Calu3 (cell line): ENCODE data around the gene LUZP2. TPM values are rescaled to one million over a fixed set of nuclear protein-coding genes. Genes with fewer than 3 reads are reported as not detected.

Source experiments
- BruUV-seq: library from RNA; stranded (reverse); fragments of 400-500 nt; replicated peaks from 2 replicates; lab custom pipeline; 2021; lab: Mats Ljungman, UMichigan
- CTCF ChIA-PET: fragments of 300-600 bp; sonication (Branson Sonifier 250); formaldehyde crosslinking; loops from one replicate; lab custom pipeline; 2022; ENCODE audit warnings: antibody characterized with exemption; lab: Charles Lee
- DNase-seq: peaks from one replicate; pipeline ENCODE4 v3.0.0; 2022
- H3K27ac Mint-ChIP-seq: one replicate; pipeline ENCODE4 v1.8.0; 2022; ENCODE audit warnings: mixed read lengths; ENCODE audit not compliant: unreplicated experiment
- H3K27me3 Mint-ChIP-seq: one replicate; pipeline ENCODE4 v1.8.0; 2022; ENCODE audit warnings: mixed read lengths; ENCODE audit not compliant: unreplicated experiment
- H3K36me3 Mint-ChIP-seq: one replicate; pipeline ENCODE4 v1.8.0; 2022; ENCODE audit warnings: mild to moderate bottlenecking, moderate library complexity, mixed read lengths; ENCODE audit not compliant: insufficient read depth, unreplicated experiment
- H3K4me1 Mint-ChIP-seq: one replicate; pipeline ENCODE4 v1.8.0; 2022; ENCODE audit warnings: mild to moderate bottlenecking, low read depth, mixed read lengths; ENCODE audit not compliant: unreplicated experiment
- H3K4me3 Mint-ChIP-seq: one replicate; pipeline ENCODE4 v1.8.0; 2022; ENCODE audit warnings: mild to moderate bottlenecking, low read depth, moderate library complexity, mixed read lengths; ENCODE audit not compliant: unreplicated experiment
- H3K9me3 Mint-ChIP-seq: one replicate; pipeline ENCODE4 v1.8.0; 2022; ENCODE audit warnings: low read depth, mixed read lengths; ENCODE audit not compliant: unreplicated experiment
- CTCF ChIP-seq: fragments of 200-600 bp; IDR thresholded peaks from one replicate; pipeline ENCODE4 v1.8.0; 2022; ENCODE audit warnings: antibody characterized with exemption; ENCODE audit not compliant: unreplicated experiment
- intact Hi-C: fragments of 100-400 bp; cut with micrococcal nuclease; formaldehyde crosslinking; loops from one replicate; pipeline ENCODE4 v1.10.0; 2022; ENCODE audit not compliant: unreplicated experiment
- total RNA-seq: library from RNA; stranded (reverse); gene quantifications from 2 replicates; pipeline ENCODE4 v1.2.3, GENCODE V29; 2022

Gene LUZP2
- total RNA-seq, 1 experiment from 2014 or later = 0.73 TPM

DNA sequence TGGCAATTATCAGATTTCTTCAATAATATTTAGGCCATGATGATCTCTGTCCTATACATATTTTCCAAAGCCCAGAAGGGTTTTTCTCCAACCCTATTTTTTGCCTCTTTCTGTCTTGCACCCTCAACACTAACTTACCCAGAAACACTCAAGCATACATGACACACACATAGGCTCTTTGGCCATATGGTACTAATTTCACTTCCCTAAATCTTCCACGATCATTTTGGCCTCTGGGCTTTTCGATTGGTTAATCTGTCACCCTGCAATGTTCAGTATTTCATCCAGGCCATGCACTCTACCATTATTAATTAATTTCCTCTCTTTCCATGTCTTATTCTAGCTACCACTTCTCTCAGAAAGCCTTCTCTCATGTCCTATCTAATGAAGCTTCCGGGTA lies 59.8 kb downstream of the LUZP2 start:
- CTCF ChIA-PET = no interaction called here
- BruUV-seq = no TSS peak
- no peak for TF ChIP-seq CTCF

DNA sequence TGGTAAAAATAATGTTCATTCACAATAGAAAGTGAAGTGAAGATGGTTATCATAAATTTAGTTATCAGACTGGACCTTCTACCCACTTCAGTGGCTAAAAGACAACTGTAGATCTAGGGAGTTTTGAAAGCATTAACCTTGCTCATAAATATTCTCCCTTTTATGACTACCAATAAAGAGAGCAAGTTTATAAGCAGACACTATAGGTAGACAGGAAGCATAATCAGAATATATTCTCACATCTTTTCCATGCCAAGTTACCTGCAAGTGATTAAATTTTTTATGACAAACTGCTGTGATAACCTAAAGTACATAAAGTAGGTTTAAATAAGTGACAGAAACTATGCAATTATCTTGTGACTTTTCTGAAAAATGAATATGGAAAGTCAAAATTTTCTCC lies 62.5 kb downstream of the LUZP2 start:
- Mint-ChIP-seq H3K4me1 (peaks cover 16% of the 10 kb centered on the region), H3K9me3 (no peaks in the 10 kb centered on the region), H3K36me3 (no peaks in the 10 kb centered on the region), H3K27me3 (no peaks in the 10 kb centered on the region), H3K4me3 (no peak overlapping the region), H3K27ac (no peak overlapping the region)
- no peak for TF ChIP-seq CTCF
- CTCF ChIA-PET = no interaction called here
- no TSS peak for BruUV-seq
- intact Hi-C loops = no loop called here
- DNase-seq = no peak

More for the DNA sequence above, 59.8 kb downstream of the LUZP2 start:
- no peaks in the 10 kb centered on the region for H3K9me3 Mint-ChIP-seq
- no peaks in the 10 kb centered on the region for H3K27me3 Mint-ChIP-seq
- H3K36me3 Mint-ChIP-seq = no peaks in the 10 kb centered on the region
- no peak overlapping the region for H3K27ac Mint-ChIP-seq
- no peak for DNase-seq
- peaks cover 16% of the 10 kb centered on the region for H3K4me1 Mint-ChIP-seq
- intact Hi-C loops = no loop called here
- H3K4me3 Mint-ChIP-seq = no peak overlapping the region

DNA sequence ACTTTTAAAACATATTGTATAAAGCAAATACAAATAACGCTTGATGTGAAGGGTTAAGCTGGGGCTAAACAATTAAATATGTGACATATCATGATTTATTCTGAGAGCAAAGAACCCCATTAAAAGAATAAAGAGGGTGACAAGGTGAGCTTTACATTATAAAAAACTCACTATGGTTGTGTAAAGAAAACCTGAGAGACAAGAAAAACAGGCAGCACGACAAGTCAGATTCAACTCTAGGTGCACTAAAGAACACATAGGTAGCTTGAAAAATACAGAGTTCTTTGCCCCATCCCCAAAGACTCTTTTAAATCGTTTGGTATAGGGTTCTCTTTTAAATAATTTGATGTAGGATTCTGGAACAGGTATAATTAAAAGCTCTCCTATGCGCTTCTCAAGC lies 63.5 kb downstream of the LUZP2 start:
- no peak for DNase-seq
- BruUV-seq = no TSS peak
- Mint-ChIP-seq H3K4me3 (no peak overlapping the region), H3K36me3 (no peaks in the 10 kb centered on the region), H3K27ac (no peak overlapping the region), H3K27me3 (no peaks in the 10 kb centered on the region), H3K4me1 (peaks cover 16% of the 10 kb centered on the region), H3K9me3 (no peaks in the 10 kb centered on the region)
- TF ChIP-seq CTCF = no peak
- CTCF ChIA-PET = no interaction called here
- intact Hi-C loops = no loop called here

- no peak for TF ChIP-seq CTCF
- Mint-ChIP-seq H3K36me3 (no peaks in the 10 kb centered on the region), H3K27me3 (no peaks in the 10 kb centered on the region), H3K4me1 (no peaks in the 10 kb centered on the region), H3K4me3 (no peak overlapping the region), H3K9me3 (no peaks in the 10 kb centered on the region), H3K27ac (no peak overlapping the region)
- CTCF ChIA-PET = no interaction called here
- intact Hi-C loops = no loop called here
- no TSS peak for BruUV-seq
- no peak for DNase-seq
Observed at GRCh38 chr11:24567380-24567779, 70.5 kb downstream of the LUZP2 start.
